Left renal pelvis (tissue), 4 donors: Measurements from ENCODE around the gene PPP1R3D. TPM values are rescaled to one million over a fixed set of nuclear protein-coding genes. Genes with fewer than 3 reads are reported as not detected.
"Not testable (repeated sequence)": the region's sequence is repeated elsewhere in the genome, so short reads cannot be mapped to it uniquely, and the experiment has no call there.

Source experiments
- DNase-seq, 4 donors: peaks; one replicate each; pipeline ENCODE4 v3.0.0-alpha.2; 2013; ENCODE audit warnings: low read depth in 4 of 4, low spot score in 3 of 4
- polyA plus RNA-seq, 4 donors: library from polyadenylated mRNA; unstranded; fragments of 120-200 nt; gene quantifications; one replicate each; pipeline ENCODE4 v1.2.1, GENCODE V29; 2013; ENCODE audit not compliant: insufficient read length in 4 of 4

PPP1R3D gene, protein sequence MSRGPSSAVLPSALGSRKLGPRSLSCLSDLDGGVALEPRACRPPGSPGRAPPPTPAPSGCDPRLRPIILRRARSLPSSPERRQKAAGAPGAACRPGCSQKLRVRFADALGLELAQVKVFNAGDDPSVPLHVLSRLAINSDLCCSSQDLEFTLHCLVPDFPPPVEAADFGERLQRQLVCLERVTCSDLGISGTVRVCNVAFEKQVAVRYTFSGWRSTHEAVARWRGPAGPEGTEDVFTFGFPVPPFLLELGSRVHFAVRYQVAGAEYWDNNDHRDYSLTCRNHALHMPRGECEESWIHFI
- polyA plus RNA-seq = 1 to 10 TPM; 5.9 to 6.7 (median 6.3) TPM

DNA sequence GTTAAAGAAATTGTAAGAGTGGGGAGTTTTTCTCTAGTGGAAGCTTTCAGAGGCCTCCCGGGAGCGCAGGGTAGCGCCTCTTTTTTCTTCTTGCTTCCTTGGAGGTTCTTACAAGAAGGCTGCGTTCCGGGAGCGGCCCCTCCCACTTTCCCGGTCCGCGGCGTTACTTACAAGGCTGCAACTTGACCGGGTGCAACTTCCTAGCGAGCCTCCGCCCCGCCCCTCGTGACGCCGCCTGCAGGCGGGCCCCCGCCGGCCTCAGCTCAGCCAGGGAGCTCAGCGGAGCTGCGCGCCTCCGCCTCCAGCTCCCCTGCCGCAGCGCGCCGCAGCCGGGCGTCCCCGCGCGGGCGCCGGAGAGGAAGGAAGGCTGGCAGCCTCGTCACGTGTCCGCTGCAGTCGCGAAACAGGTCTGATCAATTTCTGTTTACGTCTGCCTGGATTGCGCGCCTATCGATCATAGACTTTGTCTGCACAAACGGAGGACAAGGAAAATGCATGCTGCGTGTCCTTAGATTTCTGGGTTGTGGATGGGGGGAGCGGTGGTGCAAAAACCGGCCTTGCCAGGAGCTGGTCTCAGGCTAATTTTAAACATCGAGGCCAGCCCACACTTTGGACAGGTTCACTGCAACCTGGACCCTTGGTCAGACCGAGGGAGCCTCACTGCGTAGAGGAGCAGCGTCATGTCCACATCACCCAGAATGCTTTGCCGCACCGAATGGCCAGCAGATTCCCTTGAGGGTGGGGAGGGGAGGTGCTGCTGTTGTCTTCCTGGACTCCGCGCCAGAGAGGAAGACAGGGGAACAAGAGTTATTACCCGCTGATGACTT, at the start of gene PPP1R3D, which contains the start of gene FAM217B:
Gene PPP1R3D, minus strand, starts transcription at position 177 of the 827 bp plus-strand sequence. CDS start 374 bp downstream, outside the sequence.
Gene FAM217B, plus strand, starts transcription at position 261 of the 827 bp plus-strand sequence. CDS start 3,555 bp downstream, outside the sequence.
- DNase-seq = peak; percentile 91 to 94 (median 92)

DNA sequence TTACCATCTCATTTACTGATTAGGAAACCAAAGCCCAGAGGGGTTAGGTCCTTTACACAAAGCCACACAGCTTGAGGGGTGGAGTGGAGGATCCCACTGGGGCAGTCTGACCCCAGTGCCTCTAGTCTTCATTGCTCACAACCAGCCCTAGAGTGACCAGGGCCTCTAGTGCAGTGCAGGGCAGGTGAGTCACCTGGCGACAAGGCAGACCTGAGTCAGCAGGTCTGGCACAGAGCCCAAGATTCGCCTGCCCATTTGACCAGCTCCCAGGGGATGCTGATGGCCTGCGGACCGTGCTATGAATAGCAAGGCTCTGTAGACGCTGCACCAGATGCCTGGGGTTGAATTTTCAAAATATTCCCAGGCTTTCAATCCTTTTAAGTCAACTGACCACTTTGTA, 48.0 kb upstream of the PPP1R3D start:
- no peak for DNase-seq

DNA sequence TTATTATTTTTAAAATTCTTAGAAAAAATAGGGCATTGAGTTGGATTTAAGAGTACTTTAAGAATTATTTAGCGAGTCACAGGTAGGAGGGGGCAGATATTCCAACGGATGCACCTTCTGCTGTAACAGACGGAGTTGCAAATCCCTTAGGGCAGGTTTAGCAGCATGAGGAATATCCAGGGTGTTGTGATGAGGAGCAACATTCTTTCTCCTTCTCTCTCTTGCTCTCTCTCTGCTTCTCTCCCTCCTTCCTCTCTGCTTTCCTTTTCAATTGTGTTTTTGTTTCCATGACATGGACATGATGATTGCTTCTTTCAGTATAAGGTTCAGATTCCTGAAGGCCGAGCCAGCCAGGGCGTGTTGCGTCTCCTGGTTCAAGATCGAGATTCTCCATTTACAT, 47.0 kb upstream of the PPP1R3D start:
- no peak for DNase-seq

DNA sequence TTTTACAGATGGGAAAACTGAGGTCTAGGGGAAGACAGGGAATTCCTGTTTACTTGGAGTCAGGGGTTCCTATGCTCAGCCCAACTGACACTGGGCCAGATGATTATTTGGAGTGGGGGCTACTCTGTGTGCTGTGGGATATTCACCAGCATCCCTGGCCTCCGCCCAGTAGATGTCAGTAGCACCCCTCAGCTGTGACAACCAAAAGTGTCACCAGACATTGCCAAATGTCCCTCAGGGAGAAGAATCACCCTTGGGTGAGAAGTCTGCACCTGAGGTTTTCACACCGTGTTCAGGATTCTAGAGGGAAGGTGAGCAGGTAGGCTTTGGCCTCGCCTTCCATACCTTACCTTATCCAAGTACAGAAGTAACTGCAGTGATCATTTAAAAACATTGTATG, 45.8 kb upstream of the PPP1R3D start:
- DNase-seq = no peak

DNA sequence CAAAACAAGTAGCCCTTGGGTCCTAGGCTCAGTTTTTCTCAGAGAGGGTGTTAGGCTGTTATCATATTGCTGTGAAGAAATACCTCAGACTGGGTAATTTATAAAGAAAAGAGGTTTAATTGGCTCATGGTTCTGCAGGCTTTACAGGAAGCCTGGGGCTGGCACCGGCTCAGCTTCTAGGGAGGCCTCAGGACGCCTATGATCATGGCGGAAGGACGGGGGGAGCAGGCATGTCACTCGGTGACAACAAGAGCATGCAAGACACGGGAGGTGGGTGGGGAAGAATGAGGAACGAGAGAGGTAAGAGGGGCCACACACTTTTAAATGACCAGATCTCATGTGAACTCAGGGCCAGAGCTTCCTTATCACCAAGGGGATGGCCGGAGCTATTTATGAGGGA, 45.1 kb upstream of the PPP1R3D start:
- DNase-seq = no peak

DNA sequence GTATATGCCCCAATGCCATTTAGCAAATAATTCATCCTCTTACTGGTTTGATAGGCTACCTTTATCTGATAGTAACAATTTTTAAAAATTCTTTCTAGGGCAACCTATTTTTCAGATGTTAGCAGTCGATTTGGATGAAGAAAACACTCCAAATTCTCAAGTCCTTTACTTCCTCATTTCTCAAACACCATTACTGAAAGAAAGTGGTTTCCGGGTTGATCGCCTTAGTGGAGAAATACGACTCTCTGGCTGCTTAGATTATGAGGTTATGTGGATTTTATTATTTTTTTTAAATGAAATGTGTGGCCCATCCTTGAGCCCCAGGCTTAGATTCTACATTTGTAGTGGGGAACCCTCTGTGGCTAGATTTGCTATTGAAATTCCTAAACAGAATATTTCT, 44.4 kb upstream of the PPP1R3D start:
- no peak for DNase-seq

DNA sequence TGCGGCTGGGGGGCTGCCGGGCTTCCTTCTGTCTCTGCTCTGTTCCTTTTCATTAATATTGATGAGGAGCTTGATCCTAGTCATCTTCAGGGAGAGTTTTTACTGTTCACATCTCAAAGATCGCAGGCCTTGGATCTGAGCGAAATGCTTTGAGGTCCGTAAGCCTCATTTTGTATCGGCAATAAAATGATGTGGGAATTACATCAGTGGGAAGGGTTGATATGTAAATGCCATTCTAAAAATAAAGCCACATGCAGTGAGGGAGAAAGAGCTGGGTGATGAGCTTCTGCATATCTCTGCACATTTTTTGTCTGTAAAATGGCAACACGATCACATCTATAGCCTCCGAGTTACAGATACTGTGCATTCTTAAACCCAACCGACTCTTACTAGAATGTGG, 43.0 kb upstream of the PPP1R3D start:
- DNase-seq = no peak

GRCh38 chr20:59977086-59977485, 37.0 kb upstream of the PPP1R3D start:
- no peak for DNase-seq

- no peak for DNase-seq
Observed at GRCh38 chr20:59976156-59976782, 36.2 kb upstream of the PPP1R3D start.

- DNase-seq = no peak
Observed at GRCh38 chr20:59972037-59972801, 32.1 kb upstream of the PPP1R3D start.

- no peak for DNase-seq
Observed at GRCh38 chr20:59971428-59971827, 31.3 kb upstream of the PPP1R3D start.

- no peak for DNase-seq
Observed at GRCh38 chr20:59966428-59966827, 26.3 kb upstream of the PPP1R3D start.

DNA sequence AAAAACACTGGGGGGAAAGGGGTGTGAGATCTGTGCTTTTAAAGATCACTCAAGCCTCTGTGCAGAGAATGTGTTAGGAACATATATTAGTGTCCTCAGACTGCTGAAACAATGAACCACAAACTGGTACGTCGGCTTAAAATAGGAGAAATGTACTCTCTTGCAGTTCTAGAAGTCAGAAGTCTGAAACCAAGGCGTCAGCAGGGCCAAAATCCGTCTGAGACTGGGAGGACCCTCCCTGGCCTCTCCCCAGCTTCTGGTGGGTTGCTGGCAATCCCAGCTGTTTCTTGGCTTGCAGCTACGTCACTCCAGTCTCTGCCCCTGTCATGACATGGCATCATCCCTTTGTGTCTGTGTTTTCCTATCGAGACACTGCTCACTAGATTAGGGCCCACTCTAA, 22.1 kb upstream of the PPP1R3D start:
- DNase-seq = no peak

- DNase-seq = no peak
Observed at GRCh38 chr20:59961423-59961822, 21.3 kb upstream of the PPP1R3D start.

- no peak for DNase-seq
Observed at GRCh38 chr20:59958626-59959025, 18.5 kb upstream of the PPP1R3D start.

GRCh38 chr20:59958123-59958522, 18.0 kb upstream of the PPP1R3D start, which contains the start of gene CDH26:
TSS of gene CDH26 (plus strand) at chr20:59958423. CDS start at chr20:59958727, 304 bp downstream.
- no peak for DNase-seq

DNA sequence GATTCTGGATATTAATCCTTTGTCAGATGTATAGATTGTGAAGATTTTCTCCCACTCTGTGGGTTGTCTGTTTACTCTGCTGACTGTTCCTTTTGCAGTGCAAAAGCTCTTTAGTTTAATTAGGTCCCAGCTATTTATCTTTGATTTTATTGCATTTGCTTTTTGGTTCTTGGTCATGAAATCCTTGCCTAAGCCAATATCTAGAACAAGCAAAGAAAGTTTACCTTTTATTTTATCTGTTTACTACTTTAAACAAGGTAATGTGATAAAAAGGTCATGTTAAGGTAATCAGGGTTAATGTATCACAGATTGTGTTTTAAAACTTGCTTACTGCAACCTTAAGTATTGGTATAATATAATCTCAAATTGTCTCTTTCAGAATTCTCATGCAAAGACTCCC, 17.5 kb upstream of the PPP1R3D start:
- DNase-seq = not testable (repeated sequence)

- no peak for DNase-seq
Observed at GRCh38 chr20:59955131-59955796, 15.2 kb upstream of the PPP1R3D start.

DNA sequence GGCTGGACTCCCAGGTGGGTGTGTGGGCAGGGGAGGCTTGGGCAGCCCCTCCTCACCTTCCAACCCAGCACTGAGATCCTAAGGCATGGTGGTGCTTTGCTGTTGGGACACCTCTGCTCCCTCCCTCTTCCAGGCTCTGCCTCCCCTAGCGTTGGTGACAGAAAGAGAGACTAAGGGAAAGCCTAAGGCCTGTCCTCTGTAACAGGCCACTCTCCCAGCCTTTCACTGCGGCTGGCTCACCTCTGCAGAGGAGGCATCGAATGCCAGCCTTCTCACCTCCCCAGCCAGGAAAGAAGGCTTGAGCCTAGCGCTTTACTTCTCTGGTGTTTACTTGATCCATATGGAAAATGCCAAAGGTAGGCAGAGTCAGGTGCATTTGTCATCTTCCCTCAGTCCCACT, 14.6 kb upstream of the PPP1R3D start:
- no peak for DNase-seq

DNA sequence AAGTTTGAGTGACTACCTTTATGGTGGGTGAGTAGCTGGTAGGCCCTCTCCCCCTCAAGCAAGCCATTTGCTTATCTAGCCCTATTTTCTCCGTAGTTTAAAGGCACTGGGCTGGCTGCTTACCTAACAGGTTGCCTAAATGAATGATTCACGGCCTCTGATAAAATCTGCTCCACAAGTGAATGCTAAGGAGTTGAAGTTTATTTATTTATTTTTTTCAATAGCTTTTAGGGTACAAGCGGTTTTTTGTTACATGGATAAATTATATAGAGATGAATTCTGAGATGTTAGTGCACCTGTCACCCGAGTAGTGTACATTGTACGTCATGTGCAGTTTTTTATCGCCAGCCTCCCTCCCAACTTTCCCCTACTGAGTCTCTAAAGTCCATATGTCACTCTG, 9.8 kb upstream of the PPP1R3D start:
- DNase-seq = no peak
